Transverse colon (tissue), 4 donors: ENCODE data around the gene KANK4. TPM values are rescaled to one million over a fixed set of nuclear protein-coding genes. Genes with fewer than 3 reads are reported as not detected.

Experiments
- DNase-seq: peaks from one replicate; pipeline ENCODE4 v3.0.0-alpha.2; 2019
- H3K27ac ChIP-seq, 4 donors: fragments of 200-600 bp; sonication (generic); 2 replicates each; pipeline ENCODE4 v1.5.1; 2016 to 2018; ENCODE audit warnings: inconsistent platforms in 4 of 4
- H3K27me3 ChIP-seq: fragments of 200-600 bp; sonication (generic); 2 replicates; pipeline ENCODE4 v1.5.1; 2017; ENCODE audit warnings: inconsistent platforms
- H3K36me3 ChIP-seq, 4 donors: fragments of 200-600 bp; sonication (generic); 2 replicates each; pipeline ENCODE4 v1.5.1; 2017 to 2019; ENCODE audit warnings: inconsistent platforms in 4 of 4
- H3K4me1 ChIP-seq, 4 donors: fragments of 200-600 bp; sonication (generic); 2 replicates each; pipeline ENCODE4 v1.5.1; 2017 to 2020; ENCODE audit warnings: inconsistent platforms in 4 of 4
- H3K4me3 ChIP-seq, 4 donors: fragments of 200-600 bp; sonication (generic); 1 replicate in 1 of 4; 2 replicates in 3 of 4; pipeline versions ENCODE4 v1.5.1 to v1.6.1; 2017 to 2019; ENCODE audit warnings: inconsistent platforms in 4 of 4
- H3K9me3 ChIP-seq, 2 donors: fragments of 200-600 bp; sonication (generic); 2 replicates each; pipeline ENCODE4 v1.5.1; 2017 to 2019; ENCODE audit warnings: inconsistent platforms in 2 of 2
- EP300 ChIP-seq: sonication (generic); formaldehyde crosslinking; IDR thresholded peaks from one replicate; pipeline ENCODE4 v1.6.1; 2017; ENCODE audit warnings: antibody characterized with exemption, low read depth
- POLR2A ChIP-seq: fragments of 450-650 bp; IDR thresholded peaks from one replicate; pipeline ENCODE4 v1.6.1; 2016; ENCODE audit warnings: antibody characterized with exemption, mild to moderate bottlenecking, moderate library complexity
- POLR2AphosphoS5 ChIP-seq, 3 donors: sonication (generic); formaldehyde crosslinking; IDR thresholded peaks; one replicate each; pipeline ENCODE4 v1.6.1; 2016; ENCODE audit warnings: antibody characterized with exemption in 3 of 3
- WGBS, 2 donors: methylation state at CpG; one replicate each; pipeline ENCODE4 v1.1.5; 2018; ENCODE audit warnings: low coverage in 1 of 2; 5-methylcytosine and 5-hydroxymethylcytosine counted together
- in situ Hi-C, 4 donors: fragments of 200-750 bp; cut with MboI; loops; one replicate each; pipeline versions ENCODE4 v1.15.0 to v1.15.1; 2017; ENCODE audit warnings: low sequenced_read_pairs in 3 of 4, low pct_ligation_motif_present in 1 of 4, low pct_unique_long_range_greater_than_20kb in 1 of 4
- intact Hi-C: fragments of 100-400 bp; cut with DNase I; formaldehyde crosslinking; loops from one replicate; pipeline ENCODE4 v1.15.1; 2023; ENCODE audit warnings: low total_unique reads
- total RNA-seq, 4 donors: library from RNA; depleted of rRNA; stranded (reverse); fragments of >200 nt; gene quantifications; one replicate each; pipeline ENCODE4 v1.1.0, GENCODE V29; 2016
- TF ChIP-seq, protein P1 (sequence below), 5 experiments: fragments of 200-600 bp in 3 of 5; fragments of 450-650 bp in 2 of 5; sonication (generic) in 3 of 5; IDR thresholded peaks; 1 replicate in 2 of 5; 2 replicates in 3 of 5; pipeline ENCODE4 v1.5.1; 2016 to 2017; ENCODE audit warnings: antibody characterized with exemption in 5 of 5, inconsistent platforms in 3 of 5, mild to moderate bottlenecking in 2 of 5, moderate library complexity in 1 of 5

KANK4 gene
- total RNA-seq, 4 donors from 2014 or later = 1.2 to 1.3 TPM; not detected in 2

DNA sequence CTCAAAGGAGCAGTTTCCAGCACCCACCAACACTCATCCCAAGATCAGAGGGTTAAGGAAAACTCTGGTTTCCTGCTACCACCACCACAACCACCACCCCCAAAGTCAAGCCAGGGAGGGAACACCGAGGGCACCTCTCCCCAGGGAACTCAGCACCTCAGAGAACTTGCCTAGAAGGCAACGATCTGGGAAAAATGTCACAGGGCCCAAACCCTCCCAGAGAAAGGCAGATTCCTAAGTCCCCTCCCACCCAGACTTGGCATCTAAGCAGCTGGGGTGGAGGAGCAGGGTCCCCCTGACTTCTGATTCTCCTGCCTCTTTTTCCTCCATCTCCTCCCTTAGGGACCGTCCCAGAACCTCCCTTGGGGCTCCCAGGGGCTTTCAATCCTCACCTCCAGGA is 10.6 kb downstream of the KANK4 start:
- no peak for DNase-seq
- no peak overlapping the region for H3K27ac ChIP-seq
- WGBS, 2 donors = 71% methylated on average over 3 of the region's 3 CpGs; no CpG with 5 or more reads in 1 of the 2 donors
- H3K27me3 ChIP-seq = no peaks in the 10 kb centered on the region
- intact Hi-C loops (no loop called here), in situ Hi-C loops (no loop called here)
- no peaks in the 10 kb centered on the region for H3K4me1 ChIP-seq
- H3K9me3 ChIP-seq = no peaks in the 10 kb centered on the region
- no peaks in the 10 kb centered on the region for H3K36me3 ChIP-seq
- TF ChIP-seq POLR2A (no peak), POLR2AphosphoS5 (IDR thresholded peaks at IDR 0.05) (no peak)
- TF ChIP-seq, protein P1, sequence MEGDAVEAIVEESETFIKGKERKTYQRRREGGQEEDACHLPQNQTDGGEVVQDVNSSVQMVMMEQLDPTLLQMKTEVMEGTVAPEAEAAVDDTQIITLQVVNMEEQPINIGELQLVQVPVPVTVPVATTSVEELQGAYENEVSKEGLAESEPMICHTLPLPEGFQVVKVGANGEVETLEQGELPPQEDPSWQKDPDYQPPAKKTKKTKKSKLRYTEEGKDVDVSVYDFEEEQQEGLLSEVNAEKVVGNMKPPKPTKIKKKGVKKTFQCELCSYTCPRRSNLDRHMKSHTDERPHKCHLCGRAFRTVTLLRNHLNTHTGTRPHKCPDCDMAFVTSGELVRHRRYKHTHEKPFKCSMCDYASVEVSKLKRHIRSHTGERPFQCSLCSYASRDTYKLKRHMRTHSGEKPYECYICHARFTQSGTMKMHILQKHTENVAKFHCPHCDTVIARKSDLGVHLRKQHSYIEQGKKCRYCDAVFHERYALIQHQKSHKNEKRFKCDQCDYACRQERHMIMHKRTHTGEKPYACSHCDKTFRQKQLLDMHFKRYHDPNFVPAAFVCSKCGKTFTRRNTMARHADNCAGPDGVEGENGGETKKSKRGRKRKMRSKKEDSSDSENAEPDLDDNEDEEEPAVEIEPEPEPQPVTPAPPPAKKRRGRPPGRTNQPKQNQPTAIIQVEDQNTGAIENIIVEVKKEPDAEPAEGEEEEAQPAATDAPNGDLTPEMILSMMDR (IDR thresholded peaks at IDR 0.05) = no peak
- no peak overlapping the region for H3K4me3 ChIP-seq

GRCh38 chr1:62307895-62308492 is 11.2 kb downstream of the KANK4 start:
- Histone ChIP-seq H3K27ac (no peak overlapping the region), H3K9me3 (no peaks in the 10 kb centered on the region), H3K4me1 (no peaks in the 10 kb centered on the region), H3K27me3 (no peaks in the 10 kb centered on the region), H3K36me3 (no peaks in the 10 kb centered on the region), H3K4me3 (no peak overlapping the region)
- in situ Hi-C loops = no loop called here
- DNase-seq = no peak
- 87 to 100% methylated on average over 1 to 6 of the region's 6 CpGs for WGBS, 2 donors
- TF ChIP-seq POLR2AphosphoS5 (IDR thresholded peaks at IDR 0.05) (no peak), POLR2A (no peak), EP300 (no peak)
- TF ChIP-seq, protein P1 (IDR thresholded peaks at IDR 0.05) = no peak
- intact Hi-C loops = no loop called here

DNA sequence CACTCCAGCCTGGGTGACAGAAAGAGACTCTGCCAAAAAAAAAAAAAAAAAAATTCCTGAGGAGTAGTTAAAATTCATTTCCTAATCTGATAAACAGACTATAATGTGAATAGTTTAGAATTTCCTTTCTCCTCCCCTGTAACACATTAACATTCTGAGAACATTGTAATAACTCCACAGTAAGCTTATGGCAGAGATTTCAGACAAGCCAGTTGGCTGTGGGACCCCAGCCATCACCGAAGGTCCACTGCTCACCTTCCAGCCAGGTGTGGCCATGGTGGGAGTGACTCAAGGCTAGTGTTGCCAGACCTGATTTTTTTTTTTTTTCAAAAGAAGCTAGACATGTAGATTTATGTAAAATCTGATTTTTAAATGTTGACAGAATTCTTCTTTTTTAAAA is 11.8 kb downstream of the KANK4 start:
- H3K9me3 ChIP-seq = no peaks in the 10 kb centered on the region
- no peak overlapping the region for H3K27ac ChIP-seq
- no peaks in the 10 kb centered on the region for H3K36me3 ChIP-seq
- no peaks in the 10 kb centered on the region for H3K4me1 ChIP-seq
- H3K4me3 ChIP-seq = no peak overlapping the region
- TF ChIP-seq EP300 (no peak), POLR2A (no peak), POLR2AphosphoS5 (IDR thresholded peaks at IDR 0.05) (no peak)
- TF ChIP-seq, protein P1 (IDR thresholded peaks at IDR 0.05) = no peak
- intact Hi-C loops (no loop called here), in situ Hi-C loops (no loop called here)
- no peaks in the 10 kb centered on the region for H3K27me3 ChIP-seq
- no peak for DNase-seq
- 50 to 81% methylated on average over 1 of the region's 1 CpG for WGBS, 2 donors

DNA sequence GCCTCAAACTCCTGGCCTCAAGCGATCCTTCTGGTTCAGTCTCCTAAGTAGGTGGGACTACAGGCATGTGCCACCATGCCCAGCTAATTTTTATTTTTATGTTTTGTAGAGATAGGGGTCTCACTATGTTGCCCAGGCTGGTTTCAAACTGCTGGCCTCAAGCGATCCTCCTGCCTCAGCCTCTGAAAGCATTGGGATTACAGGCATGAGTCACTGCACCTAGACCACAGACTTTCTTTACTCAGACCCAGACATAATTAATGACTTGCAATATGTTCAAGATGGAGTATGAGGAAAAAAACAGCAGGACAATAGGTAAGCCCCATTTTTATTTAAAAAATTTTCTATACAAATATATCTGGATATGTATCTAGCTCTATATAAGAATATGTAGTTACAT is 13.2 kb downstream of the KANK4 start:
- TF ChIP-seq EP300 (no peak), POLR2A (no peak), POLR2AphosphoS5 (IDR thresholded peaks at IDR 0.05) (no peak)
- TF ChIP-seq, protein P1 (IDR thresholded peaks at IDR 0.05) = no peak
- H3K27ac ChIP-seq = no peak overlapping the region

More for the DNA sequence above, 13.2 kb downstream of the KANK4 start:
- intact Hi-C loops = no loop called here
- DNase-seq = no peak
- H3K9me3 ChIP-seq = no peaks in the 10 kb centered on the region
- H3K4me3 ChIP-seq = no peak overlapping the region
- no peaks in the 10 kb centered on the region for H3K4me1 ChIP-seq
- no peaks in the 10 kb centered on the region for H3K36me3 ChIP-seq
- 81 to 100% methylated on average over 2 of the region's 2 CpGs for WGBS, 2 donors
- in situ Hi-C loops = no loop called here
- no peaks in the 10 kb centered on the region for H3K27me3 ChIP-seq
